Esophagus muscularis mucosa (tissue), 4 donors: ENCODE results near the gene LRRC27. TPM values are rescaled to one million over a fixed set of nuclear protein-coding genes. Genes with fewer than 3 reads are reported as not detected.

ENCODE experiments used
- DNase-seq: peaks from one replicate; pipeline ENCODE4 v3.0.0-alpha.2; 2017; ENCODE audit errors: extremely low spot score
- H3K27ac ChIP-seq, 4 donors: fragments of 200-600 bp; sonication (generic); replicated peaks in 1 of 4; 1 replicate in 3 of 4; 2 replicates in 1 of 4; pipeline ENCODE4 v1.5.1; 2016 to 2019; ENCODE audit warnings: mild to moderate bottlenecking in 1 of 4
- H3K27me3 ChIP-seq, 4 donors: fragments of 200-600 bp; sonication (generic); one replicate each; pipeline versions ENCODE4 v1.5.1 to v1.6.0; 2016 to 2019
- H3K36me3 ChIP-seq, 4 donors: fragments of 200-600 bp; sonication (generic); one replicate each; pipeline ENCODE4 v1.5.1; 2016 to 2019
- H3K4me1 ChIP-seq, 4 donors: fragments of 200-600 bp; sonication (generic); one replicate each; pipeline ENCODE4 v1.5.1; 2016 to 2019
- H3K4me3 ChIP-seq, 4 donors: fragments of 200-600 bp; sonication (generic); 1 replicate in 2 of 4; 2 replicates in 2 of 4; pipeline ENCODE4 v1.5.1; 2016 to 2019; ENCODE audit warnings: mild to moderate bottlenecking in 4 of 4, moderate library complexity in 1 of 4
- H3K9me3 ChIP-seq, 4 donors: fragments of 200-600 bp; sonication (generic); 1 replicate in 3 of 4; 2 replicates in 1 of 4; pipeline ENCODE4 v1.5.1; 2016 to 2019
- CTCF ChIP-seq, 3 experiments: fragments of 200-600 bp in 2 of 3; fragments of 450-650 bp in 1 of 3; sonication (generic) in 2 of 3; IDR thresholded peaks; one replicate each; pipeline ENCODE4 v1.5.1; 2017 to 2019; ENCODE audit warnings: antibody characterized with exemption in 3 of 3, mild to moderate bottlenecking in 2 of 3, moderate library complexity in 1 of 3
- EP300 ChIP-seq: sonication (generic); formaldehyde crosslinking; IDR thresholded peaks from one replicate; pipeline ENCODE4 v1.6.1; 2017; ENCODE audit warnings: antibody characterized with exemption
- POLR2A ChIP-seq: fragments of 450-650 bp; IDR thresholded peaks from one replicate; pipeline ENCODE4 v1.6.1; 2017; ENCODE audit warnings: antibody characterized with exemption, moderate library complexity, mild to moderate bottlenecking, low read depth
- POLR2AphosphoS5 ChIP-seq, 2 donors: sonication (generic); formaldehyde crosslinking; IDR thresholded peaks; one replicate each; pipeline ENCODE4 v1.6.1; 2017; ENCODE audit warnings: antibody characterized with exemption in 2 of 2
- WGBS: methylation state at CpG from one replicate; pipeline ENCODE4 v1.1.5; 2018; 5-methylcytosine and 5-hydroxymethylcytosine counted together
- intact Hi-C: fragments of 100-400 bp; cut with DNase I; formaldehyde crosslinking; loops from one replicate; pipeline ENCODE4 v1.15.1; 2023
- total RNA-seq, 4 donors: library from RNA; depleted of rRNA; stranded (reverse); fragments of >200 nt; gene quantifications; one replicate each; pipeline versions ENCODE4 v1.1.0 to v1.2.1, GENCODE V29; 2016

The LRRC27 gene
- total RNA-seq, 4 donors from 2014 or later: 5.8 to 19.1 (median 9.5) TPM

DNA sequence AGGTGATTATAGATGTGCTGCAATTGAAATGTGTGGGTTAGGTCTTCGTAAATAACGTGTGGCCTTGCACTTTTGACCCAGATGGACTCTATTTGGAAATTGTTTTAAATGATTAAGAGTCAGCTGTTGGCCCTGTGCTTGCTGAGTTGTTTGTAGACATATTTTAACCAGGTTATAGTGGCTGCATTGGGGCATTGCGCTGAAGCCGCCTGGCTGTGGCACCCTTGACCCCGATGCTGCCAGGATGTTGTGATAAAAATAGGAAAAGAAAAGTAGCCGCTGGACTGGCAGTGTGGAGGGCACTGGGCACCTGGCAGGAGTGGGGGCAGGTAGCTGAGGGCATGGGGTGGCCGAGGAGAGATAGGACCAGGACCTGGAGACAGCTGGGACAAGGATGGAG lies 13.4 kb downstream of the LRRC27 start:
- no peaks in the 10 kb centered on the region for H3K27me3 ChIP-seq
- no peaks in the 10 kb centered on the region for H3K4me1 ChIP-seq
- 90% methylated on average over 7 of the region's 7 CpGs for WGBS
- peaks cover 0 to 68% (median 27%) of the 10 kb centered on the region in 4 donors for H3K36me3 ChIP-seq
- H3K27ac ChIP-seq: no peak overlapping the region
- DNase-seq: no peak
- no peak for TF ChIP-seq POLR2A
- TF ChIP-seq POLR2AphosphoS5 (IDR thresholded peaks at IDR 0.05): no peak
- TF ChIP-seq CTCF (IDR thresholded peaks at IDR 0.05): no peak
- no peak for TF ChIP-seq EP300
- no peak overlapping the region for H3K4me3 ChIP-seq
- intact Hi-C loops: no loop called here
- no peaks in the 10 kb centered on the region for H3K9me3 ChIP-seq

DNA sequence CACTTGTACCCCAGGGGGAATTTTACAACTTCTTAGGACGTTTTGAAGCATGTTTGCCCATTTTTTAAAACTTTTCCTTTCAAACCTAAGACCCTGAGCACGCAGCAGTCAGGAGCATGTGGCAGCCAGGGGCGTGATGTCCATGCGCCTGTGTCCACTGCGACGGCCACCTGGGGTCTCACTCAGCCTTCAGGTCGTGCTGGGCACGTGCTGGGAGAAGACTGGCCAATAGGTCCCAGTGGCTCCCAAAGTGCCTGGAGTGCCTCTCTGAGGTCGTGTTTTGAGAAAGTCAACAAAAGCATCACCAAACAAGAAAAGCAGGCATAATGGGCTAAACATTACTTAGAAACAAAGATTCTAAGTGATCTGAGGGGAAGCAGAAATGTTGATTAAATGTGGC lies 14.8 kb downstream of the LRRC27 start:
- H3K4me1 ChIP-seq: no peaks in the 10 kb centered on the region
- DNase-seq: no peak
- H3K4me3 ChIP-seq: no peak overlapping the region
- intact Hi-C loops: no loop called here
- H3K36me3 ChIP-seq: peaks cover 0 to 65% (median 27%) of the 10 kb centered on the region in 4 donors
- H3K27me3 ChIP-seq: no peaks in the 10 kb centered on the region
- H3K9me3 ChIP-seq: no peaks in the 10 kb centered on the region
- whole genome bisulfite sequencing: 90% methylated on average over 9 of the region's 9 CpGs
- H3K27ac ChIP-seq: no peak overlapping the region
- no peak for TF ChIP-seq POLR2A
- TF ChIP-seq CTCF (IDR thresholded peaks at IDR 0.05): no peak
- TF ChIP-seq EP300: no peak
- no peak for TF ChIP-seq POLR2AphosphoS5 (IDR thresholded peaks at IDR 0.05)

DNA sequence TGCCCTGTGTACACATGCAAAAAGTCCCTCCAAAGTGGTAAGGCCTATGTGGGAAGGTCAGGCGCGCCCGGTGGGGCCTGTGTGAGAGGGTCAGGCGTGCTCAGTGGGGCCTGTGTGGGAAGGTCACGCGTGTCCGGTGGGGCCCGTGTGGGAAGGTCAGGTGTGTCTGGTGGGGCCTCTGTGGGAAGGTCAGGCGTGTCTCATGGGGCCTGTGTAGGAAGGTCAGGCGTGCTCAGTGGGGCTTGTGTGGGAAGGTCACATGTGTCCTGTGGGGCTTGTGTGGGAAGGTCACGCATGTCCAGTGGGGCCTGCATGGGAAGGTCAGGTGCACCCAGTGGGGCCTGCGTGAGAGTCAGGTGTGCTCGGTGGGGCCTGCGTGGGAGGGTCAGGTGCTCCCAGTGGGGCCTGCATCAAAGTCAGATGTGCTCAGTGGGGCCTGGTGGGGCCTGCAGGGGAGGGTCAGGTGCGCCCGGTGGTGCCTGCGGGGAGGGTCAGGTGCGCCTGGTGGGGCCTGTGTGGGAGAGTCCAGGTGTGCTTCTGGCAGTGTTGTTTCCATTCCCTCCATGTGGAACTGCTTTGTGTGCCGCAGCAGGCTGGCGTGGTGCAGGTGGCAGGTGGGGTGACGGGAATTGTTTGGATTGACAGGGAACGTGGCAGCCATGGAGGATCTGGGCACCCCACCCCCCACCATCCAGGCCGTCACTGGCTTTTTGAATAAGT lies 15.4 kb downstream of the LRRC27 start:
- H3K9me3 ChIP-seq: no peaks in the 10 kb centered on the region
- intact Hi-C loops: no loop called here
- H3K36me3 ChIP-seq: peaks cover 0 to 63% (median 27%) of the 10 kb centered on the region in 4 donors
- 89% methylated on average over 18 of the region's 23 CpGs for WGBS
- TF ChIP-seq EP300: no peak
- TF ChIP-seq POLR2AphosphoS5 (IDR thresholded peaks at IDR 0.05): no peak
- TF ChIP-seq CTCF (IDR thresholded peaks at IDR 0.05): no peak
- TF ChIP-seq POLR2A: no peak
- H3K27me3 ChIP-seq: no peaks in the 10 kb centered on the region
- H3K4me1 ChIP-seq: peaks cover 0 to under 1% (median 0%) of the 10 kb centered on the region in 4 donors
- H3K27ac ChIP-seq: no peak overlapping the region
- no peak for DNase-seq
- no peak overlapping the region for H3K4me3 ChIP-seq

DNA sequence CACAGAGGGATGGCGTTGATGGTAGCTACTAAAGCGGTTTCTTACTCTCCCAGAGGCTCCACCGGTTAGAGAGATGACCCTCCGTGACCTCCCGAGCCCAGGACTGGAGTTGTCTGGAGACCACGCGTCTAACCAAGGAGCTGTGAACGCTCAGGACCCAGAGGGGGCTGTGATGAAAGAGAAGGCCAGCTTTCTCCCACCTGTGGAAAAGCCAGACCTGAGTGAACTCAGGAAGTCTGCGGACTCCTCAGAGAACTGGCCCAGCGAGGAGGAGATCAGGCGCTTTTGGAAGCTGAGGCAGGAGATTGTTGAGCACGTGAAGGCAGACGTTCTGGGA lies 15.9 kb downstream of the LRRC27 start:
- DNase-seq: no peak
- peaks cover 0 to 58% (median 27%) of the 10 kb centered on the region in 4 donors for H3K36me3 ChIP-seq

More for the DNA sequence above, 15.9 kb downstream of the LRRC27 start:
- no peak overlapping the region for H3K27ac ChIP-seq
- TF ChIP-seq POLR2A: no peak
- TF ChIP-seq POLR2AphosphoS5 (IDR thresholded peaks at IDR 0.05): no peak
- TF ChIP-seq CTCF (IDR thresholded peaks at IDR 0.05): no peak
- TF ChIP-seq EP300: no peak
- H3K9me3 ChIP-seq: no peaks in the 10 kb centered on the region
- WGBS: 87% methylated on average over 13 of the region's 13 CpGs
- intact Hi-C loops: no loop called here
- no peak overlapping the region for H3K4me3 ChIP-seq
- no peaks in the 10 kb centered on the region for H3K27me3 ChIP-seq
- peaks cover 0 to 6% (median 0%) of the 10 kb centered on the region in 4 donors for H3K4me1 ChIP-seq
